Sigmoid colon (tissue), 4 donors: ENCODE results near the gene RBPJ.

Experiments used
- CTCF ChIP-seq, 4 experiments: fragments of 450-650 bp in 3 of 4; fragments of 200-600 bp in 1 of 4; IDR thresholded peaks; one replicate each; pipeline ENCODE4 v1.5.1; 2016 to 2019; ENCODE audit warnings: antibody characterized with exemption in 4 of 4, mild to moderate bottlenecking in 3 of 4, moderate library complexity in 2 of 4
- POLR2A ChIP-seq, 2 donors: fragments of 450-650 bp; IDR thresholded peaks; one replicate each; pipeline ENCODE4 v1.6.1; 2016; ENCODE audit warnings: antibody characterized with exemption in 2 of 2, mild to moderate bottlenecking in 2 of 2, moderate library complexity in 2 of 2
- POLR2AphosphoS5 ChIP-seq, 4 donors: sonication (generic); formaldehyde crosslinking; IDR thresholded peaks; one replicate each; pipeline ENCODE4 v1.6.1; 2017; ENCODE audit warnings: antibody characterized with exemption in 4 of 4

- no peak for TF ChIP-seq POLR2A (IDR thresholded peaks at IDR 0.05)
- TF ChIP-seq CTCF (IDR thresholded peaks at IDR 0.05), result no peak
- no peak for TF ChIP-seq POLR2AphosphoS5 (IDR thresholded peaks at IDR 0.05)
These were observed 32.4 kb upstream of the RBPJ start for GRCh38 chr4:26288355-26288909.
